ENCODE results near the gene LSM14A.
"Not testable (repeated sequence)": the region's sequence is repeated elsewhere in the genome, so short reads cannot be mapped to it uniquely, and the experiment has no call there.

DNA sequence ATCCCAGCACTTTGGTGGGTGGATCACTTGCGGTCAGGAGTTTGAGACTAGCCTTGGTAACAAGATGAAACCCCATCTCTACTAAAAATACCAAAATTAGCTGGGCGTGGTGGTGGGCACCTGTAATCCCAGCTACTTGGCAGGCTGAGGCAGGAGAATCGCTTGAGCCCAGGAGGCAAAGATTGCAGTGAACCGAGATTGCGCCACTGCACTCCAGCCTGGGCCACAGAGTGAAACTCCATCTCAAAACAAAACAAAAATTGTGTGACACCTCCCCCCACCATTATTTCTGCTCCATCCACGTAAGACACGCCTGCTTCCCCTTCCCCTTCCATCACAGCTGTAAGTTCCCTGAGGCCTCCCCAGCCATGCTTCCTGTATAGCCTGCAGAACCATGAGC lies 13.3 kb upstream of the LSM14A start:
- TF ChIP-seq CTCF (IDR thresholded peaks at IDR 0.05); MAFK (IDR thresholded peaks at IDR 0.05; ENCODE audit: partially characterized antibody); KDM5A (IDR thresholded peaks at IDR 0.05); NPAS2 (CRISPR knock-in tag; IDR thresholded peaks at IDR 0.05; ENCODE audit: borderline replicate concordance); ESRRA (IDR thresholded peaks at IDR 0.05; ENCODE audit: borderline replicate concordance, low read length); RAD21 (conservative IDR thresholded peaks at IDR 0.05 in 1 of 2, IDR thresholded peaks at IDR 0.05 in 1 of 2); POLR2A (IDR thresholded peaks at IDR 0.05; ENCODE audit: low read length); REST (IDR thresholded peaks at IDR 0.05); EP300 (IDR thresholded peaks at IDR 0.05); CHD2 (IDR thresholded peaks at IDR 0.05; ENCODE audit: low read length, partially characterized antibody); TP53 (CRISPR knock-in tag; IDR thresholded peaks at IDR 0.05); MAX (IDR thresholded peaks at IDR 0.05): not testable (repeated sequence)

All from A549 (cell line).